ENCODE measurements around the gene CCDC8. TPM values are rescaled to one million over a fixed set of nuclear protein-coding genes. Genes with fewer than 3 reads are reported as not detected.

CCDC8 gene
- polyA plus RNA-seq, 1 donor from 2014 or later, result 0.84 TPM

DNA sequence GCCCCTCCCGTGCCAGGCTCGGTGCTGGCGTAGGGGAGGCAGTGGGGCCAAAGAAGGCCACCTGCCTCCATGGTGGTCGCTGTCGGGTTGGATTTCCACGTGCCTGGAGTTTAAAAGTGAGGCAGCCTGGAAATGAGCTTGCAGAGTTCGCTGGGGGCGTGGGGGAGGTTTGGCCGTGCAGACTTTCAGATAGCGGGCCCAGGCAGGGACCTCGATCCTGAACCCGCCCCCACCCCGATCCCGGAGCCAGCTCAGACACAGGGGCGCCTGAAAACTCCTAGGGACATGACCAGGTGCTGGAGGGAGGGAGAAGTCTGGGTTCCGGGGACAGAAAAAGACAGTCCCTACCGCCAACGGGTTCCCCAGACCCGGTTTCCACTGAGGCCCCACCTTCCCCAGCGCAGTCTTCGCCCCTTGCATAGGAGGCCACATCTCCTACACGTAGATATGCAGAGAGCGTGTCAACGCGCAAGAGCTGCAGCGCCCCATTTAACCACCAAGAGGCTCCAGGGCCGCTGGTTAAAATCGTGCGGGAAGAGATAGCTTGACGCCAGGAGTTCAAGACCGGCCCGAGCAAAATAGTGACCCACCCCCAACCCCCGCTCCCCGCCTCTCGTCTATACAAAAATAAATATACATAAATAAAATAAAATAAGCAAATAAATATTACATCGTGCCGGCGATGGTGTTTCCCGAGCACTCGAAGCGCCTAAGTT is 8.5 kb downstream of the CCDC8 start:
- H3K4me3 ChIP-seq (ENCODE audit: low read length), result no peak overlapping the region

DNA sequence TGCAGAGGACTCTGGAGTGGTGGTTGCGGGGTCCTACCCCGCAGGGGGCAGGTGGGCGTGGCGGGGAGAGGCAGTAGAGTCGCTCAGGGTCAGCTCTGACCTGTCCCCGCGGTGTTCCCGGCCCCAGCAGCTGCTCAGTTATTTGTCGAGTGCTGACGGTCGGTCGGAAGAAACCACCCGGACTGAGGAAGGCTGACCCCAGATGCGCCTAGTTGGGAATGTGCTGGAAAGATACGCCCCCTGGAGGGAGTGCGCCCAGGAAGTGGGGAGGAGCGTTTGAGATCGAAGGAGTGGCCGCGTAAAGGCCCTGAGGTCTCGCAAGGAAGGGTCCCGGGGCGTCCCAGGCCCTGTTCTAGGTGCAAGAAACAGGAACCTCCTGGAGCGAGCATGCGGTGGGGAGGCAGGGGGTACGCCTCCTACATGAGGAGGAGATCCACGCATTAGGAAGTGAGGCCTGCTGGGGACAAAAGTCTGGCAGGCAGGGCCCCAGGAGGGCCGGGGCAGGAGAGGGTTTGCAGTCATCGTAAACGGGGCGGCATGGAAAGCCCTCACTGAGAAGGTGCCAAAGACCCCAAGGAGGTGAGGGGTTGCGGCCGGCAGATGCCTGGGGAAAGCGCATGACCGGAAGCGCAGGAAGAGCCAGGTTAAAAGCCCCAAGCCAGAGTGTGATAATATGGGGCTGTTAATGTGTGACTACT is 9.2 kb downstream of the CCDC8 start:
- Histone ChIP-seq H3K4me3 (ENCODE audit: low read length) (peak overlapping the region; percentile 54), H4K20me1 (ENCODE audit: insufficient read depth) (no peaks in the 10 kb centered on the region), H3K9ac (ENCODE audit: low read length) (peak overlapping the region; percentile 54), H3K9me3 (ENCODE audit: low read length) (no peaks in the 10 kb centered on the region), H3K27me3 (ENCODE audit: insufficient read depth, low read depth, low read length) (no peaks in the 10 kb centered on the region), H3K4me2 (ENCODE audit: low read length) (no peak overlapping the region), H3K27ac (ENCODE audit: low read length) (peak overlapping the region; percentile 56), H3K79me2 (replicated peaks; ENCODE audit: insufficient read depth, low read length) (no peaks in the 10 kb centered on the region), H2AFZ (ENCODE audit: low read depth, low read length) (no peak overlapping the region), H3K36me3 (ENCODE audit: insufficient read depth, low read length) (no peaks in the 10 kb centered on the region), H3K9me2 (ENCODE audit: insufficient read depth, low read length) (no peaks in the 10 kb centered on the region), H3F3A (ENCODE audit: insufficient read depth, low read length, poor library complexity, severe bottlenecking) (no peaks in the 10 kb centered on the region)
- TF ChIP-seq TAF1 (IDR thresholded peaks at IDR 0.05; ENCODE audit: low read depth) (no peak), POLR2AphosphoS5 (IDR thresholded peaks at IDR 0.05) (no peak), MXI1 (conservative IDR thresholded peaks at IDR 0.05; ENCODE audit: poor library complexity, severe bottlenecking) (no peak), RAD21 (conservative IDR thresholded peaks at IDR 0.05) (peak; percentile 19), SMC3 (conservative IDR thresholded peaks at IDR 0.05; ENCODE audit: poor library complexity) (peak; percentile 26), EP300 (conservative IDR thresholded peaks at IDR 0.05; ENCODE audit: poor library complexity, severe bottlenecking) (no peak), EZH2 (IDR thresholded peaks at IDR 0.05; ENCODE audit: borderline replicate concordance, insufficient read depth, low read length, poor library complexity, severe bottlenecking) (no peak)
- TF ChIP-seq, protein P1, sequence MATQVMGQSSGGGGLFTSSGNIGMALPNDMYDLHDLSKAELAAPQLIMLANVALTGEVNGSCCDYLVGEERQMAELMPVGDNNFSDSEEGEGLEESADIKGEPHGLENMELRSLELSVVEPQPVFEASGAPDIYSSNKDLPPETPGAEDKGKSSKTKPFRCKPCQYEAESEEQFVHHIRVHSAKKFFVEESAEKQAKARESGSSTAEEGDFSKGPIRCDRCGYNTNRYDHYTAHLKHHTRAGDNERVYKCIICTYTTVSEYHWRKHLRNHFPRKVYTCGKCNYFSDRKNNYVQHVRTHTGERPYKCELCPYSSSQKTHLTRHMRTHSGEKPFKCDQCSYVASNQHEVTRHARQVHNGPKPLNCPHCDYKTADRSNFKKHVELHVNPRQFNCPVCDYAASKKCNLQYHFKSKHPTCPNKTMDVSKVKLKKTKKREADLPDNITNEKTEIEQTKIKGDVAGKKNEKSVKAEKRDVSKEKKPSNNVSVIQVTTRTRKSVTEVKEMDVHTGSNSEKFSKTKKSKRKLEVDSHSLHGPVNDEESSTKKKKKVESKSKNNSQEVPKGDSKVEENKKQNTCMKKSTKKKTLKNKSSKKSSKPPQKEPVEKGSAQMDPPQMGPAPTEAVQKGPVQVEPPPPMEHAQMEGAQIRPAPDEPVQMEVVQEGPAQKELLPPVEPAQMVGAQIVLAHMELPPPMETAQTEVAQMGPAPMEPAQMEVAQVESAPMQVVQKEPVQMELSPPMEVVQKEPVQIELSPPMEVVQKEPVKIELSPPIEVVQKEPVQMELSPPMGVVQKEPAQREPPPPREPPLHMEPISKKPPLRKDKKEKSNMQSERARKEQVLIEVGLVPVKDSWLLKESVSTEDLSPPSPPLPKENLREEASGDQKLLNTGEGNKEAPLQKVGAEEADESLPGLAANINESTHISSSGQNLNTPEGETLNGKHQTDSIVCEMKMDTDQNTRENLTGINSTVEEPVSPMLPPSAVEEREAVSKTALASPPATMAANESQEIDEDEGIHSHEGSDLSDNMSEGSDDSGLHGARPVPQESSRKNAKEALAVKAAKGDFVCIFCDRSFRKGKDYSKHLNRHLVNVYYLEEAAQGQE (IDR thresholded peaks at IDR 0.05; ENCODE audit: borderline replicate concordance), result no peak

More for the DNA sequence above, 8.5 kb downstream of the CCDC8 start:
- no peaks in the 10 kb centered on the region for H3K9me3 ChIP-seq (ENCODE audit: low read length)
- no peak for TF ChIP-seq RAD21 (conservative IDR thresholded peaks at IDR 0.05)
- TF ChIP-seq MXI1 (conservative IDR thresholded peaks at IDR 0.05; ENCODE audit: poor library complexity, severe bottlenecking), result no peak
- no peak for TF ChIP-seq POLR2AphosphoS5 (IDR thresholded peaks at IDR 0.05)
- TF ChIP-seq, protein P1 (IDR thresholded peaks at IDR 0.05; ENCODE audit: borderline replicate concordance), result no peak
- TF ChIP-seq SMC3 (conservative IDR thresholded peaks at IDR 0.05; ENCODE audit: poor library complexity), result no peak
- TF ChIP-seq, protein P2, sequence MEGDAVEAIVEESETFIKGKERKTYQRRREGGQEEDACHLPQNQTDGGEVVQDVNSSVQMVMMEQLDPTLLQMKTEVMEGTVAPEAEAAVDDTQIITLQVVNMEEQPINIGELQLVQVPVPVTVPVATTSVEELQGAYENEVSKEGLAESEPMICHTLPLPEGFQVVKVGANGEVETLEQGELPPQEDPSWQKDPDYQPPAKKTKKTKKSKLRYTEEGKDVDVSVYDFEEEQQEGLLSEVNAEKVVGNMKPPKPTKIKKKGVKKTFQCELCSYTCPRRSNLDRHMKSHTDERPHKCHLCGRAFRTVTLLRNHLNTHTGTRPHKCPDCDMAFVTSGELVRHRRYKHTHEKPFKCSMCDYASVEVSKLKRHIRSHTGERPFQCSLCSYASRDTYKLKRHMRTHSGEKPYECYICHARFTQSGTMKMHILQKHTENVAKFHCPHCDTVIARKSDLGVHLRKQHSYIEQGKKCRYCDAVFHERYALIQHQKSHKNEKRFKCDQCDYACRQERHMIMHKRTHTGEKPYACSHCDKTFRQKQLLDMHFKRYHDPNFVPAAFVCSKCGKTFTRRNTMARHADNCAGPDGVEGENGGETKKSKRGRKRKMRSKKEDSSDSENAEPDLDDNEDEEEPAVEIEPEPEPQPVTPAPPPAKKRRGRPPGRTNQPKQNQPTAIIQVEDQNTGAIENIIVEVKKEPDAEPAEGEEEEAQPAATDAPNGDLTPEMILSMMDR (IDR thresholded peaks at IDR 0.05; ENCODE audit: poor library complexity, severe bottlenecking), result no peak
- TF ChIP-seq EZH2 (IDR thresholded peaks at IDR 0.05; ENCODE audit: borderline replicate concordance, insufficient read depth, low read length, poor library complexity, severe bottlenecking), result no peak
- TF ChIP-seq TAF1 (IDR thresholded peaks at IDR 0.05; ENCODE audit: low read depth), result no peak
- TF ChIP-seq EP300 (conservative IDR thresholded peaks at IDR 0.05; ENCODE audit: poor library complexity, severe bottlenecking), result no peak
- peak overlapping the region; percentile 54 for H3K9ac ChIP-seq (ENCODE audit: low read length)
- no peaks in the 10 kb centered on the region for H3K36me3 ChIP-seq (ENCODE audit: insufficient read depth, low read length)
- H3K4me2 ChIP-seq (ENCODE audit: low read length), result no peak overlapping the region
- no peaks in the 10 kb centered on the region for H3K27me3 ChIP-seq (ENCODE audit: insufficient read depth, low read depth, low read length)
- peak overlapping the region; percentile 56 for H3K27ac ChIP-seq (ENCODE audit: low read length)
- no peaks in the 10 kb centered on the region for H3K79me2 ChIP-seq (replicated peaks; ENCODE audit: insufficient read depth, low read length)
- H3K9me2 ChIP-seq (ENCODE audit: insufficient read depth, low read length), result no peaks in the 10 kb centered on the region
- no peaks in the 10 kb centered on the region for H3F3A ChIP-seq (ENCODE audit: insufficient read depth, low read length, poor library complexity, severe bottlenecking)
- no peaks in the 10 kb centered on the region for H4K20me1 ChIP-seq (ENCODE audit: insufficient read depth)
- no peak overlapping the region for H2AFZ ChIP-seq (ENCODE audit: low read depth, low read length)

Measured in neural cell (in vitro differentiated cells).